ENCODE measurements around the gene VCX.
"Not testable (repeated sequence)": the region's sequence is repeated elsewhere in the genome, so short reads cannot be mapped to it uniquely, and the experiment has no call there.

VCX gene

DNA sequence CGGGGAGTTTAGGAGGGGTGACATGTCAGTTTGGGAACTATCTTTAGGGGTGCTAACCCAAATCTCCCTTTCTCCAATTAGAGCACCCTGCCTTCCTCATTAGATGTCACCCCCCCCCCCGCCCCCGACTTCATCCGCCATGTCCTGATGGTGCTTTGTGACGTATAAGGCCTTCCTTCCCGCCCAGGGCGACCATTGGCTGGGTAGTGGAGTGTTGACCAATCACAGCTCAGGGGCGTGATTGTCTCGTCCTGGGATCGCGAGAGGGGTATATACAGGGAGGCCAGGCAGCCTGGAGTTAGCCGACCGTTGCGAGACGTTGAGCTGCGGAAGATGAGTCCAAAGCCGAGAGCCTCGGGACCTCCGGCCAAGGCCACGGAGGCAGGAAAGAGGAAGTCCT is at the start of gene VCX:
Gene VCX, plus strand, starts transcription at position 301 of the 400 bp plus-strand sequence. Its CDS starts 33 bp downstream, at position 334.
- not testable (repeated sequence) for DNase-seq

DNA sequence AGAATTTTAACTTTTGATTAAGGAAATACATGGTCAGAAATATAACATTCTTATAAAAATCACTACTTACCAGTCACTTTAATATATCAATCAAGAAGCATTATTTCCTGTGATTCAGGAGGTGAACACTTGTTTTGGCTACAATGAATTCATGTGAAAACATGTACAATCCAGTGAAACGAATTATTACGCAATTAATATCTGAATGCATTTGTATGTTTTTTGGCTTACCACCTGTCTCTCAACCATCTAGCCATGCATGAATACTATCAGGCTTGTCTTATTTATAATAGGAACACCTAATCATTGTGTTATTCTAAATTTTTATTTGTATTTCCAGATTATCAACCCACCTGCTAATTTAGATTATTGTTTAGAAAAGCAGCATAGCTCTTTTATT is 44.6 kb upstream of the VCX start:
- DNase-seq, result no peak

DNA sequence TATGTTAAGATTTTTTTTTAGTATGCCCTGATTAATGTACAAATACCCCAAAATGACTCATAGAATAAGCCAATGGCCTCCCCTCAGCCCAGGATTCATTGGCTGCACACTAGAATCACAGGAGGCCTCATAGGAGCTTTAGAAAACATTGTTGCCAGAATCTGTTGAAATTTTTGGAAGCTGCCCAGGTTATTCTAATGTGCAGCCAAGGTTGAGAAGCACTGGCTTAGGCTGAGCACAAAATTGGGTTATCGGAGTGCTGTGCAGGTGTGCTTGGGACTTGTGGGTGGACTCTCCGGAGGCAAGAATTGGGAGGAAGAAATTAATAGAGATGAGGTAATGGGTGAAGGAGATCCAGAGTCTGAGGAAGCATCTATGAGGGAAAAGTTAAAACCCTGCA is 41.3 kb upstream of the VCX start:
- DNase-seq, result no peak

DNA sequence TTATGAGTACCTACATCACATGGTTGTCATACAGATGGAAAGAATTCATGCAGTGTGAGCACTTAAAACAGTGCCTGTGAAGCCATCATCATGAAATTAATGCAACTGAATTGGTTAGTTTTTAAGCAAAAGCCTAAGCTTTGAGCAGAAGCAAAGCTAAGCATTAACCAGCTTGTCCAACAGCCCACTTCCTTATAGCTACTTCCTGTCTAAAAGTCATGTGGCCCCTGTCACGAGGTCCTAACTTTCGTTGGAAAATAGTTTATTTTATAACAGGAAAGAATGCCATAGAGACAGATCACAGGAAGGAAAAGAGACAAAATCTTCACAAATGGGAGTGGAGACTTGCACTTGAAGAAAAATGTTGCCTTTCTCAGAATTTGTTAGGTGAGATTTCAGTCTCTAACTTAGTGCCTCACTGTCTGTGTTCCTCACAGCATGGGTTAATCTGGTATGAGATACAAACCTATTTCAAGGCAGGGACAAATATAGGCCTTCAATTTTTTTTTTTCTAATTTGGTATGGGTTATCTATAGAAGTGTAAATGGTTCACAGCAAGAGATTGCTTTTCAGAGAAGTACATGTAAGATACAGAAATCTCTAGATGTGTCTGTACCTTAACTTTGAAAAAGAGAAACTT is 27.7 kb upstream of the VCX start:
- DNase-seq, result no peak

DNA sequence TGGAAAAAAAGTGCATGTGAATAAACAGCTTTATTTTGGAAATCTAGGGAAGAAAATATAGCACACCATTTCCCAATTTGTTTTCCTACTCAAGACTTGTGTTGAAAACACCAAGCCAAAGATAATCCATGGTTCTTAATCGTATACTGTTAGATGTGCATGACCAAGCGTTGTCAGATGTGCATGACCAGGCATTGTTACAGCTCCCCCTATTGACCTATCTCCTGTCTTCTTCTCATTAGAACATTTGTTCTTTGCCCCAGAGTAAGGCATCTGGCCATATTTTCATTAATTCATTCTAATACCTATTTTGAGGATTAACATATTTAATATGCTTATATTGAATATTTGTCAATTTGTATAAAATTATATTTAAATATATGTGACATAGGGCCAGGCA is 14.4 kb upstream of the VCX start:
- DNase-seq, result no peak

DNA sequence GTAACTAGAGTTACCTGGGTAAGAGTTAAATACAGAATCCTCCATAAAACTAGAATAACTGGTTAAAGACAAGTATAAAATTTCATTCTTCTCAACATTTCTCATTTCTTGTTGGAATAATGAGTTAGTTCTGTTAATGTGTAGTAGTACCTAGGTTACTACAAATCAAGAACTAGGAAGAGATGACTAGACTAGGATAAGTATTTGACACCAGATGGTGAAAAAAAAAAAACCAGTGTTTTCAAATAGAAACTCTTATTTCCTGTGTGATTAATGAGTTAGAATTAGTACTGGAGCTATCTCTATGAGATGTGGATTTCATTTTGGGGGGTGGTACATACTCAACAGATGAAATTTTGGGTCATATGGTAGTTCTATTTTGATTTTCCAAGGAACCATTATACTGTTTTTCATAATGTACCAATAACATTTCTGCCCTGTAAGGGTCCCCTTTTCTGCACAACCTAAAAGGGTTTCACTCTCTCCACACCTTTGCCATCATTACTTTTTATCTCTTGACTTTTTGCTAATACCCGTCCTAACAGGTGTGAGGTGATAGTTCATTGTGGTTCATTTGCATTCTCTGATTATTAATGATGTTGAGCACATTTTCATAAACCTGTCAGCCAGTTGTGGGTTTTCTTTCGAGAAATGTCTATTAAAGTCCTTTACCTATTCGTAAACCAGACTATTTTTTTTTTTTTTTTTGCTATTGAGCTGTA is 1.7 kb upstream of the VCX start:
- no peak for DNase-seq

DNA sequence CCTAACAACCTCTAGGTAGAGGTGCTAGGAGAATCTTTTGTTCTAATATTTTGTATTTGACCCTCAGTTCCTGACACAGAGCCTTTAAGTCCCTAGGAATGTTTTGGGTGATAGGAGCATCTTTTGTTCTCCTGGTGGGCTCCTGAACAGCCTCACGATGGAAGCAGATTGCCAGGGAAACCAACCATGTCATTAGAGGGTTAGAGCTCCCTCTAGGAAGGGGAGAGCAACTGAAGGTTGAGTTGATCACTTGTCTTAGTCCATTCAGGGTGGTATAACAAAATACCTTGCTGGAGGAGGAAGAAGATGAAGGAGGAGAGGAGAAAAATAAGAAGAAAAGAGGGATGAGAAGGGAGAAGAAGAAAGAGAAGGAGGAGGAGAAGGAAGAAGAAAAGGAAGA is 9.2 kb downstream of the VCX start:
- no peak for DNase-seq

DNA sequence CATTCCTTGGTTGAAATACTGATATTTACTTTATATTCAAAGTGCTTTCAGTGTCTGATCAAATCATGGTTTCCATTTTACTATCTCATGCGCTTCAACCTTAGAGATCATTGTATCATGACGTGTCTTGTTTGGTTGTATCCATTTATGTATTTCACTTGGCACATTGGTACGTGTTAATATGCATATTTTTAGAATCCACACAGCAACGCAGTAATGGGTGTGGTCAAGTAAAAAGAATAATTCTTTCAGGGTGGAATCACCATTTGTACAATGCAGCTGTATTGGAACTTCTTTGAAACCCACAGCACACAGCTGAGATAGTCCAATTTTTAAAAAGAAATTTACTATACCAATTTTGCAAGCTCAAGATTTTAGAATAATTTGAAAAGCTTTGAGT is 29.1 kb downstream of the VCX start:
- no peak for DNase-seq

DNA sequence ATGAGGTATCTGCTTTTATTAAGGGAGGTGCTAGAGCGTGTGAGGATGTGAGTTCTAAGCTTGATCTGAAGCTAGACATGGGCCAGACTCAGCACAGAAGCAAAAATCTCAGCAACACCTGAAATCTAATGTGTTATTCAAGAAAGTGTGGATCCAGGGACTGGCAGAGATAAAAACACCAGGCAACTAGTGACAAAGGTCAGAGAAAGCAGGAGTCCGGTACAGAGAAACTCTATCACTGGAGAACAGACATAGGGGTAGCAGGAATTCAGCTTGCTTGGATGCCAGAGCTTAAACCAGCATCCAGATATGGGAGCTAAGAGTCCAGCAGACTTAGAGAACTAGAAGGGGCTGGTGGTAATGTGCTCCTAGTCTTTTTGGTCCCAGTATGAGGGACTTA is 34.0 kb downstream of the VCX start:
- DNase-seq, result no peak

DNA sequence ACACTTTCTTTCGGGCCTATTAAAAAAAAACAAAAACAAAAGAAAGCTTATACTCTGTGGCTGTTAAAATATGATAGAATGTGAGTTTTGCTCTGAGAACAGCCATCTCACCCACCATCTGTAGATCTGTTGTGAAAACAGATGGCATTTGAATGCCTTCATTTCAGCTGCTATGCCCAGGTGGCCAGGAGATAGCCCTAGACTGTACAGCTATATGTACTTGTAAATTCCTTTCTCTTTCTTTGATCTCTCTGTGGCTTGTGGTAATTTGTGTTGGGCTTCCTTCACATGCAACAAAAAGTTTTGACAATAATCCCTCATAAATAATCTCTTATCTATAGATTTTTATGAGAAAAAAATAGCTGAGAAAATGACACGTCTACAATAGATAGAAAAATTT is 46.2 kb downstream of the VCX start:
- no peak for DNase-seq

DNA sequence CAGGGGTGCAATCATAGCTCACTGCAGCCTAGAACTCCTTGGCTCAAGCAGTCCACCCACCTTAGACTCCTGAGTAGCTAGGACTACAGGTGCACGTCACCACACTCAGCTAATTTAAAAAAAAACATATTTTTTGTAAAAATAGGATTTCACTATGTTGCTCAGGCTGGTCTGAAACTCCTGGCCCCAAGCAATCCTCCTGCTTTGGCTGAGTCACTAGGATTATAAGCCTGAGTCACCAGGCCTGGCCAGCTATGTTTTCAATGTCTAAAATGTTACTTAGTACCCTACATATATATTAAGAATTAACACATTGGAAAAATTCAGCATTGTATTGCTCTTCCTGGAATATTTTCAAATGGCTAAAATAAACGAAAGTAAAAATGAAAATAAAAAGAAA is 46.7 kb downstream of the VCX start:
- DNase-seq, result no peak

DNA sequence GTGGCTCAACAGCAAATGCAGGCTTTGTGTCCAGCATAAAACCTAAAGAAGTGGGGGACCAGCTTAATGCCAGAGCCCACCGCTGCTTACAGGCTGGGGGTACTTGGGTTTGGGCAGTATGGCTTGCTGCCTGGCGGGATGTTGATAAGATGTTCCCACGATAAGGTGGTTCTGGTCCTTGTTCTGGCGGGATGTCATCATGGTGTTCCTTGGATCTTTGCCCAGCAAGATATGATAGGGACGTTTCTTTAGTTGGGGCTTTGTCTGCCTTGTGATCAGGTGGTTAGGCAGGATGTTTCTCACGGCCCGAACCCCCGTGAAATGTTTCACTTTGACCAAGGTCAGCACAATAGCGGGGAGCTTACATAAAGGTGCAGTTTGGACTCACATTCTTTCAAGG is 49.0 kb downstream of the VCX start:
- no peak for DNase-seq
